UCSD-AML1 (cell line): ENCODE results near the gene SMPD1.
A peak's percentile ranks its signal among the peaks of the same experiment; 100 is the strongest.

Experiments
- DNase-seq: peaks from one replicate; lab custom pipeline; 2025; ENCODE audit not compliant: unreplicated experiment; lab: John Stamatoyannopoulos, UW

SMPD1 gene

GRCh38 chr11:6389905-6390717, at the start of gene SMPD1:
Gene SMPD1 (plus strand): TSS chr11:6390474. CDS start chr11:6390599, 125 bp downstream.
- peak; percentile 95 for DNase-seq

- no peak for DNase-seq
Measured at GRCh38 chr11:6345366-6345765, 44.9 kb upstream of the SMPD1 start.

GRCh38 chr11:6350043-6350442, 40.2 kb upstream of the SMPD1 start:
- DNase-seq, result no peak

GRCh38 chr11:6350486-6350885, 39.8 kb upstream of the SMPD1 start:
- no peak for DNase-seq

- DNase-seq, result no peak
Measured at GRCh38 chr11:6351782-6352382, 38.4 kb upstream of the SMPD1 start.

GRCh38 chr11:6353367-6353987, 36.8 kb upstream of the SMPD1 start:
- peak; percentile 29 for DNase-seq

GRCh38 chr11:6354651-6355485, 35.4 kb upstream of the SMPD1 start:
- DNase-seq, result no peak

- no peak for DNase-seq
Measured at GRCh38 chr11:6356503-6357055, 33.7 kb upstream of the SMPD1 start.

- DNase-seq, result no peak
Measured at GRCh38 chr11:6357222-6357621, 33.1 kb upstream of the SMPD1 start.

GRCh38 chr11:6360183-6360582, 30.1 kb upstream of the SMPD1 start:
- DNase-seq, result no peak

- no peak for DNase-seq
Measured at GRCh38 chr11:6362185-6362872, 27.9 kb upstream of the SMPD1 start.

- peak; percentile 64 for DNase-seq
Measured at GRCh38 chr11:6362873-6363678, 27.2 kb upstream of the SMPD1 start.

- no peak for DNase-seq
Measured at GRCh38 chr11:6365659-6366058, 24.6 kb upstream of the SMPD1 start.

- DNase-seq, result no peak
Measured at GRCh38 chr11:6371825-6372224, 18.4 kb upstream of the SMPD1 start.

GRCh38 chr11:6377902-6378639, 12.2 kb upstream of the SMPD1 start:
- DNase-seq, result peak; percentile 50

- no peak for DNase-seq
Measured at GRCh38 chr11:6378640-6378989, 11.7 kb upstream of the SMPD1 start.

GRCh38 chr11:6385046-6385777, 5.1 kb upstream of the SMPD1 start:
- DNase-seq, result no peak
